Astrocyte (in vitro differentiated cells and primary cell): ENCODE measurements around the gene LDLRAD1. TPM values are rescaled to one million over a fixed set of nuclear protein-coding genes. Genes with fewer than 3 reads are reported as not detected.

Experiments
- DNase-seq: peaks from one replicate; pipeline ENCODE4 v3.0.0-alpha.2; 2010; ENCODE audit warnings: low read depth
- FAIRE-seq: peaks from 2 replicates; lab custom pipeline; 2011; peaks lifted over from hg19 to GRCh38; lab: Jason Lieb, UNC
- H2AFZ ChIP-seq: 2 replicates; pipeline ENCODE4 v1.6.0; 2012; ENCODE audit warnings: low read depth, low read length, inconsistent platforms
- H3K27ac ChIP-seq: 2 replicates; pipeline ENCODE4 v1.5.1; 2011; ENCODE audit warnings: low read depth, low read length, inconsistent platforms
- H3K27me3 ChIP-seq: 2 replicates; pipeline ENCODE4 v1.6.0; 2011; ENCODE audit warnings: low read length, inconsistent platforms; ENCODE audit not compliant: insufficient read depth
- H3K36me3 ChIP-seq: 2 replicates; pipeline ENCODE4 v1.5.1; 2011; ENCODE audit warnings: low read length, inconsistent platforms; ENCODE audit not compliant: insufficient read depth
- H3K4me1 ChIP-seq: 2 replicates; pipeline ENCODE4 v1.5.1; 2011; ENCODE audit warnings: low read length, inconsistent platforms; ENCODE audit not compliant: insufficient read depth
- H3K4me2 ChIP-seq: 2 replicates; pipeline ENCODE4 v1.6.0; 2012; ENCODE audit warnings: low read length, inconsistent platforms
- H3K4me3 ChIP-seq: 2 replicates; pipeline ENCODE4 v1.5.1; 2011; ENCODE audit warnings: low read depth, mild to moderate bottlenecking, low read length, inconsistent platforms; ENCODE audit not compliant: insufficient read depth
- H3K79me2 ChIP-seq: 2 replicates; pipeline ENCODE4 v1.6.0; 2012; ENCODE audit warnings: mild to moderate bottlenecking, low read length, inconsistent platforms; ENCODE audit not compliant: insufficient read depth
- H3K9ac ChIP-seq: 2 replicates; pipeline ENCODE4 v1.6.0; 2012; ENCODE audit warnings: mild to moderate bottlenecking, low read length, inconsistent platforms
- H3K9me3 ChIP-seq: 2 replicates; pipeline ENCODE4 v1.5.1; 2012; ENCODE audit warnings: low read depth, mild to moderate bottlenecking, low read length, inconsistent platforms; ENCODE audit not compliant: insufficient read depth
- H4K20me1 ChIP-seq: 2 replicates; pipeline ENCODE4 v1.6.0; 2012; ENCODE audit warnings: low read length, inconsistent platforms; ENCODE audit not compliant: insufficient read depth
- H3K27ac Mint-ChIP-seq: one replicate; pipeline ENCODE4 v1.8.0; 2021; ENCODE audit warnings: mild to moderate bottlenecking, mixed read lengths; ENCODE audit not compliant: unreplicated experiment
- H3K27me3 Mint-ChIP-seq: one replicate; pipeline ENCODE4 v1.8.0; 2021; ENCODE audit warnings: low read depth, mixed read lengths; ENCODE audit not compliant: unreplicated experiment
- H3K36me3 Mint-ChIP-seq: one replicate; pipeline ENCODE4 v1.8.0; 2021; ENCODE audit warnings: low read depth, mixed read lengths; ENCODE audit not compliant: unreplicated experiment
- H3K4me1 Mint-ChIP-seq: one replicate; pipeline ENCODE4 v1.8.0; 2021; ENCODE audit warnings: low read depth, mixed read lengths; ENCODE audit not compliant: unreplicated experiment
- H3K4me3 Mint-ChIP-seq: one replicate; pipeline ENCODE4 v1.8.0; 2021; ENCODE audit warnings: mild to moderate bottlenecking, moderate library complexity, mixed read lengths; ENCODE audit not compliant: unreplicated experiment
- H3K9me3 Mint-ChIP-seq: one replicate; pipeline ENCODE4 v1.8.0; 2021; ENCODE audit warnings: mild to moderate bottlenecking, mixed read lengths; ENCODE audit not compliant: unreplicated experiment
- EZH2 ChIP-seq: IDR thresholded peaks from 2 replicates; pipeline ENCODE4 v1.6.1; 2012; ENCODE audit warnings: mild to moderate bottlenecking, low read length, inconsistent platforms; ENCODE audit not compliant: insufficient read depth
- total RNA-seq: library from RNA; stranded (reverse); gene quantifications from 2 replicates; pipeline ENCODE4 v1.2.1, GENCODE V29; 2021
- TF ChIP-seq, protein P1 (sequence below): IDR thresholded peaks from 2 replicates; pipeline ENCODE4 v1.5.1; 2011; ENCODE audit warnings: low read depth, mild to moderate bottlenecking, inconsistent platforms, low read length, moderate library complexity; ENCODE audit not compliant: insufficient read depth

LDLRAD1 gene
- total RNA-seq, 1 donor from 2014 or later, result not detected

DNA sequence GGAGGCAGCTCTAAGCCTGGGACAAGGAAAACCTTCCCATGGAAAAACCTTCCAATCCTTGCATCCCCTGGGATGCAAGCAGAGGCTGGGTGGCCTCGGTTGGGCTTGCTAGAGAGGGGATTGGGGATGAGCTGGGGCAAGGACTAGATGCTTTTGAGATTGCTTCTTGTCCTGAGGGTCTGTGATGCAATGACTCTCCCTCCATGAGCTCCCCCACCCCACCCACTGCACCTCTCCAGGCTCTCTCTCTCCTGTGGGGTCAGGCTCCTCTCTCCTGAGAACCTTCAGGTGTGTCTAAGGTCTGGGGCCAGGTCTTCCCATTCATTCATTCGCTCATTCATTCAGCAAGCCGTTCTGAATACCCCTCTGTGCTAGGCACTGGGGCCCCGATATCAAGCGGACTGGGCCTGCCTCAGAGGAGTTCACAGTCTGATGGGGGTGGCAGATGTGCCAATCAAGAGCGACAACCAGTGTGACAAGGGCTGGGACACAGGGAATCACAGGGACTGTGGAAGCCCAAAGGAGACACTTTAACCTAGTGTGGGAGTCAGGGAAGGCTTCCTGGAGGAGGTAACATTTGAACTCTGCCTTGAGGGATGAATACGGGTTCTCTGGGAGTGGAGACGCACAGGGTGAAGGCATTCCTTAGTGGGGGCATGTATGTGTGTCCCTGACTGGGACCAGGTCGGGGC lies 6.5 kb downstream of the LDLRAD1 start:
- Histone ChIP-seq H4K20me1 (no peaks in the 10 kb centered on the region), H3K9ac (no peak overlapping the region), H3K4me3 (no peak overlapping the region), H3K79me2 (no peaks in the 10 kb centered on the region), H3K4me1 (no peaks in the 10 kb centered on the region), H3K9me3 (no peaks in the 10 kb centered on the region), H3K27ac (no peak overlapping the region), H2AFZ (no peak overlapping the region), H3K27me3 (peaks cover 14% of the 10 kb centered on the region), H3K36me3 (no peaks in the 10 kb centered on the region), H3K4me2 (no peak overlapping the region)
- TF ChIP-seq EZH2, result no peak
- TF ChIP-seq, protein P1, sequence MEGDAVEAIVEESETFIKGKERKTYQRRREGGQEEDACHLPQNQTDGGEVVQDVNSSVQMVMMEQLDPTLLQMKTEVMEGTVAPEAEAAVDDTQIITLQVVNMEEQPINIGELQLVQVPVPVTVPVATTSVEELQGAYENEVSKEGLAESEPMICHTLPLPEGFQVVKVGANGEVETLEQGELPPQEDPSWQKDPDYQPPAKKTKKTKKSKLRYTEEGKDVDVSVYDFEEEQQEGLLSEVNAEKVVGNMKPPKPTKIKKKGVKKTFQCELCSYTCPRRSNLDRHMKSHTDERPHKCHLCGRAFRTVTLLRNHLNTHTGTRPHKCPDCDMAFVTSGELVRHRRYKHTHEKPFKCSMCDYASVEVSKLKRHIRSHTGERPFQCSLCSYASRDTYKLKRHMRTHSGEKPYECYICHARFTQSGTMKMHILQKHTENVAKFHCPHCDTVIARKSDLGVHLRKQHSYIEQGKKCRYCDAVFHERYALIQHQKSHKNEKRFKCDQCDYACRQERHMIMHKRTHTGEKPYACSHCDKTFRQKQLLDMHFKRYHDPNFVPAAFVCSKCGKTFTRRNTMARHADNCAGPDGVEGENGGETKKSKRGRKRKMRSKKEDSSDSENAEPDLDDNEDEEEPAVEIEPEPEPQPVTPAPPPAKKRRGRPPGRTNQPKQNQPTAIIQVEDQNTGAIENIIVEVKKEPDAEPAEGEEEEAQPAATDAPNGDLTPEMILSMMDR, result no peak
- H3K36me3 Mint-ChIP-seq, result no peaks in the 10 kb centered on the region
- H3K27ac Mint-ChIP-seq, result peak overlapping the region; percentile 26
- no peak overlapping the region for H3K4me3 Mint-ChIP-seq
- peaks cover 60% of the 10 kb centered on the region for H3K27me3 Mint-ChIP-seq
- DNase-seq (no peak), FAIRE-seq (no peak)
- no peaks in the 10 kb centered on the region for H3K4me1 Mint-ChIP-seq
- H3K9me3 Mint-ChIP-seq, result no peaks in the 10 kb centered on the region

DNA sequence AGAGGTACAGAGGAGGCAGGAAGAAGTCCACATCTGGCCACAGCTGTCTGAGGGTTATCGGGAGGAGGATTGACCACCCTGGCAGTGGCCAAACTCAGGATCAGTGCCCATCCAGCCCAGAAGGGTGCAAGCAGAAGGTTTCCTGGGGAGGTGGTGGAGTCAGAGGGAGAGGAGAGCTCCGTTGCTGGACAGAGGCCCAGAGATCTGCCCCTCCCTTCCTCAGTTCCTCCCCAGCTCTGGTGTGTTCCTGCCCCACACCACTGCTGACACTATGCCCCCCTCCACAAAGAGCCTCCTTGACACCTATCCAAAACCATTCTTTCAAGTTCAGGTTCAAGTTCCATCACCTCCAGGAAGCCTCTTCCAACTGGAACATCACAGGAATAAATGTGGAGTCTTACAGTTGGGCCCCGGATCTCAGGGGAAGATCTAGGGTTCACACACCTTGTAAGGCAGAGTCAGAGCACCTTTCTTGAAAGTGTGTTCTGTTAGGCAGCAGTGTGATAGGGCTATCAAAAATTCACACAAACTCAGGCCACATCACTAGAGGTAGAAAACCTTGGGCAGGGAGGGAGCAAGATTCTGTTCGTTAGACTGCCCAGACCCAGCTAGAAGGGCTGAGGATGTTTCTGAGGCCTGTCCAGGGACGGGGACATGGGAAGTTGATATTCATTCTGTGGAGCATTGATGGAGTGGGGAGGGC lies 7.4 kb downstream of the LDLRAD1 start:
- Mint-ChIP-seq H3K9me3 (no peaks in the 10 kb centered on the region), H3K27ac (no peak overlapping the region), H3K36me3 (no peaks in the 10 kb centered on the region), H3K27me3 (peaks cover 60% of the 10 kb centered on the region), H3K4me1 (no peaks in the 10 kb centered on the region), H3K4me3 (no peak overlapping the region)
- no peak overlapping the region for H3K4me3 ChIP-seq
- H3K4me2 ChIP-seq, result no peak overlapping the region
- no peaks in the 10 kb centered on the region for H3K4me1 ChIP-seq
- no peaks in the 10 kb centered on the region for H3K79me2 ChIP-seq
- FAIRE-seq (no peak), DNase-seq (no peak)
- no peaks in the 10 kb centered on the region for H3K9me3 ChIP-seq
- no peaks in the 10 kb centered on the region for H3K36me3 ChIP-seq
- H2AFZ ChIP-seq, result no peak overlapping the region
- H3K9ac ChIP-seq, result no peak overlapping the region
- H4K20me1 ChIP-seq, result no peaks in the 10 kb centered on the region
- no peak for TF ChIP-seq EZH2
- TF ChIP-seq, protein P1, result no peak
- peaks cover 14% of the 10 kb centered on the region for H3K27me3 ChIP-seq
- no peak overlapping the region for H3K27ac ChIP-seq

DNA sequence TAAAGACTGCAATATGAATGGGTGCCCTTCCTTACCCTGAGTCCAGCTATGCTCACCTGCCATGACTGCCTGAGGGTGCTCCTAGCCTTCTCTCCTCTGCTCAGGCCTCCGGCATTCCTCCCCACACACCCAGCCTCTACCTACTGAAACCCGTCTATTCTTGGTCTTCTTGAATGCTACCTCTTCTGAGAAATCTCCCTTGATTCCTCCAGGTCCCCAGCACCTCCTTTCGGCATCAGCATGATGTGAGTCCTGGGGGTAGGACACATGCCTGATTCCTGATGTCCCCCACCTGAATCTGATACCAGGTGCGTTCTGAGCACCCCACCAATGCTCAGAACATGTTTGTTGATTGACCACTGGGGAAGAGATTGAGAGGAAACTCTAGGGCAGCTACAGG lies 8.6 kb downstream of the LDLRAD1 start:
- Histone ChIP-seq H3K4me1 (no peaks in the 10 kb centered on the region), H3K27me3 (peaks cover 14% of the 10 kb centered on the region), H3K79me2 (no peaks in the 10 kb centered on the region), H2AFZ (no peak overlapping the region), H3K36me3 (no peaks in the 10 kb centered on the region), H3K9me3 (no peaks in the 10 kb centered on the region), H3K4me2 (no peak overlapping the region), H4K20me1 (no peaks in the 10 kb centered on the region), H3K27ac (no peak overlapping the region), H3K9ac (no peak overlapping the region), H3K4me3 (no peak overlapping the region)
- Mint-ChIP-seq H3K4me1 (no peaks in the 10 kb centered on the region), H3K36me3 (no peaks in the 10 kb centered on the region), H3K27me3 (peaks cover 63% of the 10 kb centered on the region), H3K4me3 (no peak overlapping the region), H3K9me3 (no peaks in the 10 kb centered on the region), H3K27ac (no peak overlapping the region)
- DNase-seq (no peak), FAIRE-seq (no peak)
- TF ChIP-seq, protein P1, result no peak
- no peak for TF ChIP-seq EZH2
